NB4 (cell line): ENCODE results near the gene KIAA0930.

Experiments
- POLR2A ChIP-seq: IDR thresholded peaks from 2 replicates; pipeline ENCODE4 v1.6.1; 2011; ENCODE audit warnings: mild to moderate bottlenecking; ENCODE audit not compliant: insufficient read length; ENCODE audit errors: extremely low read depth
- TF ChIP-seq, protein P1 (sequence below): IDR thresholded peaks from one replicate; pipeline ENCODE4 v1.5.1; 2012; ENCODE audit warnings: low read depth, low read length
- TF ChIP-seq, protein P2 (sequence below): IDR thresholded peaks from 2 replicates; pipeline ENCODE4 v1.6.1; 2011; ENCODE audit warnings: low read depth, low read length

DNA sequence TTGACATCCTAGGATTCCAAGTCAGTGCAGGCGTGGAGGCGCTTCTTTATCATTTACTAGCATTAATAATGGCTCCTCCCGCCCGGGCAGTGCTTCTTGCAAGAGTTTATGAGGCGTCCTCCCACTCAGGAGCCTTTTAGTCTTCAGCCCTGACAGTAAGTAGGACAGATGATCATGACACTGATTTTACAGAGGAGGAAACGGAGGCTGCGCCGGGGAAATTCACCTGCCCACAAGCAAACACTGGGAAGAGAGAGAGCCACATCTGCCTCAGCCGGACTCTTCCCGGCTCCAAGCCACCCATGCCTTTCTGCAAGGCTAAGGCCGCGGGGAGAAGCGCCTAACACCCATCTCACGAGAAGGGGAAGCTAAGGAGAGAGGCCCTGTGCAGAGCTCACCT lies 35.9 kb downstream of the KIAA0930 start:
- TF ChIP-seq, protein P1, sequence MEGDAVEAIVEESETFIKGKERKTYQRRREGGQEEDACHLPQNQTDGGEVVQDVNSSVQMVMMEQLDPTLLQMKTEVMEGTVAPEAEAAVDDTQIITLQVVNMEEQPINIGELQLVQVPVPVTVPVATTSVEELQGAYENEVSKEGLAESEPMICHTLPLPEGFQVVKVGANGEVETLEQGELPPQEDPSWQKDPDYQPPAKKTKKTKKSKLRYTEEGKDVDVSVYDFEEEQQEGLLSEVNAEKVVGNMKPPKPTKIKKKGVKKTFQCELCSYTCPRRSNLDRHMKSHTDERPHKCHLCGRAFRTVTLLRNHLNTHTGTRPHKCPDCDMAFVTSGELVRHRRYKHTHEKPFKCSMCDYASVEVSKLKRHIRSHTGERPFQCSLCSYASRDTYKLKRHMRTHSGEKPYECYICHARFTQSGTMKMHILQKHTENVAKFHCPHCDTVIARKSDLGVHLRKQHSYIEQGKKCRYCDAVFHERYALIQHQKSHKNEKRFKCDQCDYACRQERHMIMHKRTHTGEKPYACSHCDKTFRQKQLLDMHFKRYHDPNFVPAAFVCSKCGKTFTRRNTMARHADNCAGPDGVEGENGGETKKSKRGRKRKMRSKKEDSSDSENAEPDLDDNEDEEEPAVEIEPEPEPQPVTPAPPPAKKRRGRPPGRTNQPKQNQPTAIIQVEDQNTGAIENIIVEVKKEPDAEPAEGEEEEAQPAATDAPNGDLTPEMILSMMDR, result no peak
- no peak for TF ChIP-seq POLR2A
- TF ChIP-seq, protein P2, sequence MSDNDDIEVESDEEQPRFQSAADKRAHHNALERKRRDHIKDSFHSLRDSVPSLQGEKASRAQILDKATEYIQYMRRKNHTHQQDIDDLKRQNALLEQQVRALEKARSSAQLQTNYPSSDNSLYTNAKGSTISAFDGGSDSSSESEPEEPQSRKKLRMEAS, result no peak
